HG03565 (cell line): ENCODE results near the gene RBMS3.

Experiments used
- ATAC-seq: cut with Tn5 transposase; IDR thresholded peaks from one replicate; pipeline ENCODE4 v1.9.1; 2021; ENCODE audit warnings: mild to moderate bottlenecking, moderate library complexity; ENCODE audit not compliant: unreplicated experiment

Gene RBMS3

GRCh38 chr3:29275309-29275708, 5.6 kb upstream of the RBMS3 start:
- no peak for ATAC-seq

- no peak for ATAC-seq
These were observed 3.6 kb upstream of the RBMS3 start for GRCh38 chr3:29277249-29277648.

- ATAC-seq: no peak
These were observed 1.6 kb upstream of the RBMS3 start for GRCh38 chr3:29279286-29279685.

- no peak for ATAC-seq
These were observed 1.1 kb upstream of the RBMS3 start for GRCh38 chr3:29279806-29280205.

- no peak for ATAC-seq
These were observed 148 bp downstream of the RBMS3 start for GRCh38 chr3:29281094-29281343.

- peak; percentile 64 for ATAC-seq
These were observed 722 bp downstream of the RBMS3 start for GRCh38 chr3:29281344-29282241.

- ATAC-seq: no peak
These were observed 1.8 kb downstream of the RBMS3 start for GRCh38 chr3:29282427-29283230.

- no peak for ATAC-seq
These were observed 2.6 kb downstream of the RBMS3 start for GRCh38 chr3:29283231-29284119.

GRCh38 chr3:29284497-29284896, 3.6 kb downstream of the RBMS3 start:
- ATAC-seq: no peak

GRCh38 chr3:29285471-29286071, 4.7 kb downstream of the RBMS3 start:
- no peak for ATAC-seq

- no peak for ATAC-seq
These were observed 5.8 kb downstream of the RBMS3 start for GRCh38 chr3:29286478-29287240.

- no peak for ATAC-seq
These were observed 9.7 kb downstream of the RBMS3 start for GRCh38 chr3:29290596-29290995.

- no peak for ATAC-seq
These were observed 10.6 kb downstream of the RBMS3 start for GRCh38 chr3:29291260-29291981.

GRCh38 chr3:29291982-29292363, 11.1 kb downstream of the RBMS3 start:
- ATAC-seq: no peak

- ATAC-seq: no peak
These were observed 12.6 kb downstream of the RBMS3 start for GRCh38 chr3:29293421-29293820.

- no peak for ATAC-seq
These were observed 17.1 kb downstream of the RBMS3 start for GRCh38 chr3:29297998-29298397.

- no peak for ATAC-seq
These were observed 20.6 kb downstream of the RBMS3 start for GRCh38 chr3:29301332-29302019.

- ATAC-seq: no peak
These were observed 21.7 kb downstream of the RBMS3 start for GRCh38 chr3:29302619-29303018.

GRCh38 chr3:29307295-29307694, 26.4 kb downstream of the RBMS3 start:
- no peak for ATAC-seq
